SK-N-MC (cell line): Measurements from ENCODE around the gene BMPR2.

ENCODE experiments used
- DNase-seq: peaks from one replicate; pipeline ENCODE4 v3.0.0-alpha.2; 2011; ENCODE audit warnings: low read depth, low spot score
- H3K27ac ChIP-seq: fragments of 200-600 bp; sonication (generic); 2 replicates; pipeline ENCODE4 v1.5.1; 2016; ENCODE audit warnings: mixed run types
- H3K36me3 ChIP-seq: fragments of 200-600 bp; sonication (generic); 2 replicates; pipeline ENCODE4 v1.6.1; 2017; ENCODE audit warnings: antibody characterized with exemption, low read length, mixed read lengths; ENCODE audit not compliant: insufficient read depth
- H3K4me3 ChIP-seq: fragments of 200-600 bp; sonication (generic); 2 replicates; pipeline ENCODE4 v1.5.1; 2016
- H3K9ac ChIP-seq: fragments of 200-600 bp; sonication (generic); 2 replicates; pipeline ENCODE4 v1.8.0; 2017; ENCODE audit warnings: mixed run types, mixed read lengths; ENCODE audit not compliant: insufficient read length
- H3K9me3 ChIP-seq: fragments of 200-600 bp; sonication (generic); 2 replicates; pipeline ENCODE4 v1.6.1; 2017; ENCODE audit warnings: low read depth, mild to moderate bottlenecking, antibody characterized with exemption, low read length, moderate library complexity, mixed read lengths
- EZH2 ChIP-seq: fragments of 200-600 bp; sonication (generic); IDR thresholded peaks from one replicate; pipeline ENCODE4 v1.6.1; 2017; ENCODE audit warnings: antibody characterized with exemption
- FOXP2 ChIP-seq: optimal IDR thresholded peaks from 2 replicates; pipeline ENCODE3; 2011; ENCODE audit warnings: mild to moderate bottlenecking, moderate library complexity; ENCODE audit not compliant: insufficient read depth; ENCODE audit errors: extremely low read length, control extremely low read depth
- POLR2AphosphoS5 ChIP-seq: IDR thresholded peaks from 2 replicates; pipeline ENCODE4 v1.6.1; 2012; ENCODE audit warnings: mild to moderate bottlenecking, low read depth, low read length, borderline replicate concordance

The BMPR2 gene

GRCh38 chr2:202375609-202376408 lies at the start of gene BMPR2:
Gene BMPR2 (plus strand): TSS chr2:202376327. CDS start chr2:202377475, 1,148 bp downstream.
- Histone ChIP-seq H3K27ac (peak within 1 kb of the TSS; percentile 92), H3K36me3 (no peaks in the 10 kb centered on the region), H3K9ac (peak within 1 kb of the TSS; percentile 91), H3K9me3 (no peaks in the 10 kb centered on the region), H3K4me3 (peak within 1 kb of the TSS; percentile 83)
- no peak for DNase-seq
- TF ChIP-seq POLR2AphosphoS5, result peak; percentile 98
- no peak for TF ChIP-seq EZH2

- no peak for TF ChIP-seq FOXP2
- TF ChIP-seq POLR2AphosphoS5, result no peak
- no peak for TF ChIP-seq EZH2
Observed at GRCh38 chr2:202327858-202328257, 48.3 kb upstream of the BMPR2 start.

GRCh38 chr2:202335791-202336467 lies 40.2 kb upstream of the BMPR2 start:
- no peak overlapping the region for H3K27ac ChIP-seq
- TF ChIP-seq EZH2 (no peak), POLR2AphosphoS5 (no peak), FOXP2 (no peak)
- no peak overlapping the region for H3K9ac ChIP-seq
- no peak overlapping the region for H3K4me3 ChIP-seq
- H3K36me3 ChIP-seq, result no peaks in the 10 kb centered on the region
- no peak for DNase-seq
- no peaks in the 10 kb centered on the region for H3K9me3 ChIP-seq

More at GRCh38 chr2:202327858-202328257, 48.3 kb upstream of the BMPR2 start:
- no peaks in the 10 kb centered on the region for H3K9me3 ChIP-seq
- H3K36me3 ChIP-seq, result 0 out of 2 replicates have a peak, but pooled peaks cover 5% of the 10 kb centered on the region
- no peak overlapping the region for H3K9ac ChIP-seq
- DNase-seq, result no peak
- no peak overlapping the region for H3K27ac ChIP-seq
- H3K4me3 ChIP-seq, result no peak overlapping the region

- Histone ChIP-seq H3K9ac (no peak overlapping the region), H3K27ac (no peak overlapping the region)
- TF ChIP-seq EZH2, result no peak
- TF ChIP-seq FOXP2, result no peak
- no peak for TF ChIP-seq POLR2AphosphoS5
Observed at GRCh38 chr2:202337151-202337550, 39.0 kb upstream of the BMPR2 start.

GRCh38 chr2:202337706-202338346 lies 38.3 kb upstream of the BMPR2 start:
- no peak for DNase-seq
- Histone ChIP-seq H3K27ac (no peak overlapping the region), H3K4me3 (no peak overlapping the region), H3K9ac (no peak overlapping the region), H3K36me3 (no peaks in the 10 kb centered on the region), H3K9me3 (no peaks in the 10 kb centered on the region)
- TF ChIP-seq FOXP2 (no peak), POLR2AphosphoS5 (no peak), EZH2 (no peak)

More at GRCh38 chr2:202337151-202337550, 39.0 kb upstream of the BMPR2 start:
- H3K36me3 ChIP-seq, result no peaks in the 10 kb centered on the region
- H3K9me3 ChIP-seq, result no peaks in the 10 kb centered on the region
- DNase-seq, result no peak
- H3K4me3 ChIP-seq, result no peak overlapping the region

GRCh38 chr2:202339071-202339870 lies 36.9 kb upstream of the BMPR2 start:
- Histone ChIP-seq H3K9me3 (no peaks in the 10 kb centered on the region), H3K9ac (no peak overlapping the region), H3K36me3 (no peaks in the 10 kb centered on the region), H3K27ac (no peak overlapping the region), H3K4me3 (no peak overlapping the region)
- DNase-seq, result no peak
- TF ChIP-seq FOXP2 (no peak), POLR2AphosphoS5 (no peak), EZH2 (no peak)

GRCh38 chr2:202344178-202344577 lies 31.9 kb upstream of the BMPR2 start:
- no peak for DNase-seq
- H3K4me3 ChIP-seq, result no peak overlapping the region
- peak overlapping the region; percentile 54 for H3K27ac ChIP-seq
- no peak for TF ChIP-seq FOXP2
- TF ChIP-seq POLR2AphosphoS5, result no peak
- no peak for TF ChIP-seq EZH2
- H3K9ac ChIP-seq, result peak overlapping the region; percentile 5
- H3K36me3 ChIP-seq, result no peaks in the 10 kb centered on the region
- H3K9me3 ChIP-seq, result no peaks in the 10 kb centered on the region
